ENCODE data around the gene WFIKKN2.
"Not testable (repeated sequence)": the region's sequence is repeated elsewhere in the genome, so short reads cannot be mapped to it uniquely, and the experiment has no call there.

WFIKKN2 gene, protein sequence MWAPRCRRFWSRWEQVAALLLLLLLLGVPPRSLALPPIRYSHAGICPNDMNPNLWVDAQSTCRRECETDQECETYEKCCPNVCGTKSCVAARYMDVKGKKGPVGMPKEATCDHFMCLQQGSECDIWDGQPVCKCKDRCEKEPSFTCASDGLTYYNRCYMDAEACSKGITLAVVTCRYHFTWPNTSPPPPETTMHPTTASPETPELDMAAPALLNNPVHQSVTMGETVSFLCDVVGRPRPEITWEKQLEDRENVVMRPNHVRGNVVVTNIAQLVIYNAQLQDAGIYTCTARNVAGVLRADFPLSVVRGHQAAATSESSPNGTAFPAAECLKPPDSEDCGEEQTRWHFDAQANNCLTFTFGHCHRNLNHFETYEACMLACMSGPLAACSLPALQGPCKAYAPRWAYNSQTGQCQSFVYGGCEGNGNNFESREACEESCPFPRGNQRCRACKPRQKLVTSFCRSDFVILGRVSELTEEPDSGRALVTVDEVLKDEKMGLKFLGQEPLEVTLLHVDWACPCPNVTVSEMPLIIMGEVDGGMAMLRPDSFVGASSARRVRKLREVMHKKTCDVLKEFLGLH

GRCh38 chr17:50835301-50836234 is at the start of gene WFIKKN2:
TSS of gene WFIKKN2 (plus strand) at chr17:50835586. CDS start at chr17:50835938, 352 bp downstream.
- DNase-seq = peak; percentile 56

DNA sequence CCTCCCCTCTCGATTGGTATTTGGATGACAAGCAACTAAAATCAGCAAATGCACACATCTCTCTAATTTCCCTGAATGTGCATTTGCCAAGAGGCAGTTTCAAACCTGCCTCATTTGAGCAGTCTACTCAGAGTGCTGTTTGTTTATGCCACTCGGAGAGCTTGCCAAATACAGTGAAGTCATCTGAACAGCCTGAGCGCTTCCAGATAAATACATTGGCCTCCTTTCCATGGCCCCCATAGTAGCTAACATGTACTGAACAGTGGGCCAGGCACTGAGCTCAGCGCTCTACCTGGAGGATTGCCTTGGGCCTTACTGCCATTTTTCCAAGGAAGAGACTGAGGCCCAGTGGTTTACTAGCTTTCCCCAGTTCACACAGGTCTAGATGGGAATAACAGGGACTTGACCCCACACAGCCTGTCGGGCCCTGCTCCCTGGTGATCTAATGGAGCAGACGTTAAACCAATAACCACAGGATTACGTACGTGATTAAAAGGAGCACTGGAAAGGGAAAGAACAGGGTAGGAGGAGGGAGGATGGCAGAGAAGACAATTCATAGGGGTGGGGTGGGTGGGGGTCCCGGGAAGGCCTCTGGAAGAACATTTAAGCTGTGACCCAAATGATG is 49.3 kb upstream of the WFIKKN2 start:
- DNase-seq = no peak

DNA sequence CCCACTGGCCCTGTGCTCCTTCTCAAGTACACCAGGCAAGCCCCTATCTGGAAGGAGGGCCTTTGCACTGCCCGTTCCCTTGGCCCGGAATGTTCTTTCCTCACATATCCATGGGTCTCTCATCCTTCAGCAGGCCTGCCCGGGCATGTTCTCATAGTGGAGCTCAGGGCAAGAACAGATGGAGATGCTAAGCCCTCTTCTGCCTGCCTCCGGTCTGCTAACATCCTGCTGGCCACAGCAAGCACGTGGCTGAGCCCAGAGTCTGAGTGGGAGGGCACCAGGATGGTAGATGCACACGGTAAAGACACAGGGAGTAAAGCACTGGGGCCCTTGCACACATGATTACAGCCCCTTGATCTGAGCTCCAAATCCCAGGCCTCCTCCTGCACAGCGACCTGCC is 48.3 kb upstream of the WFIKKN2 start:
- no peak for DNase-seq

- DNase-seq = no peak
Observed at GRCh38 chr17:50790618-50791017, 44.8 kb upstream of the WFIKKN2 start.

GRCh38 chr17:50792132-50792531 is 43.3 kb upstream of the WFIKKN2 start:
- DNase-seq = no peak

GRCh38 chr17:50793007-50793406 is 42.4 kb upstream of the WFIKKN2 start:
- DNase-seq = no peak

DNA sequence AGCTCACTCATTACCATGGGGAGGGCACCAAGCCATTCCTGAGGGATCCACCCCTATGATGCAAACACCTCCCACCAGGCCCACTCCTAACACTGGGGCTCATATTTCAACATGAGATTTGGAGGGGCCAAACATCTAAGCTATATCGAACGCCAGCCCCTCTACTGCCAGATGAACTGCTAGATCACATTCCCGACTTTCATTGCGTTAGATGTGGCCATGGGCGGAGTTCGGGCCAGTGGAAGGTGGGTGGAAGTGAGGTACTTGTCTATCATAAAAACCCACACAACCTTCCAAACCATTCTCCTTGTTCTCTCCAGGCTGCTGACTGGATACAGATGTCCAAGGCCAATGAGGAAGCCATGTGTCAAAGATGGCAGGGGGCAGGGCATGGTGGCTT is 41.0 kb upstream of the WFIKKN2 start:
- no peak for DNase-seq

- DNase-seq = peak; percentile 24
Observed at GRCh38 chr17:50797135-50797810, 38.1 kb upstream of the WFIKKN2 start.

- DNase-seq = peak; percentile 24
Observed at GRCh38 chr17:50798424-50799288, 36.7 kb upstream of the WFIKKN2 start.

DNA sequence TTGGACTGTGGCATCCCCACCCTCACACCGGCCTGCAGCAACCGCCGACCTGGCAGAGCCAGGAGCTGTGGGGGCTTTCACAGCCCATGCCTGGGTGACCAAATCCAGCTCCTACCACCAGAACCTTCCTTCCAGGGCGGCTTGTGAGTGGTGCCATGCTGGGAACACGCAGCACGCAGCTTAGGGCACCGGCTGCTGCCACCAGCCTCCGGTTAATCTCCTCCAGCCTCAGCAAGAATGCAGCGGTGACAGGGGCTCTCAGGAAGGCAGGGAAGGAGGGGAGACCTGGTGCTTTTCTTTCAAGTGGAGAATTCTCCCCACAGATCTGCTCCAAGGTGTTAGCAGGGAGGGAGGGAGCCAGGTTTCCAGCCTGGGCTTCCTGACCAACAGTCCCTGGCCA is 35.8 kb upstream of the WFIKKN2 start:
- DNase-seq = peak; percentile 29

GRCh38 chr17:50800196-50800700 is 35.1 kb upstream of the WFIKKN2 start:
- DNase-seq = no peak

DNA sequence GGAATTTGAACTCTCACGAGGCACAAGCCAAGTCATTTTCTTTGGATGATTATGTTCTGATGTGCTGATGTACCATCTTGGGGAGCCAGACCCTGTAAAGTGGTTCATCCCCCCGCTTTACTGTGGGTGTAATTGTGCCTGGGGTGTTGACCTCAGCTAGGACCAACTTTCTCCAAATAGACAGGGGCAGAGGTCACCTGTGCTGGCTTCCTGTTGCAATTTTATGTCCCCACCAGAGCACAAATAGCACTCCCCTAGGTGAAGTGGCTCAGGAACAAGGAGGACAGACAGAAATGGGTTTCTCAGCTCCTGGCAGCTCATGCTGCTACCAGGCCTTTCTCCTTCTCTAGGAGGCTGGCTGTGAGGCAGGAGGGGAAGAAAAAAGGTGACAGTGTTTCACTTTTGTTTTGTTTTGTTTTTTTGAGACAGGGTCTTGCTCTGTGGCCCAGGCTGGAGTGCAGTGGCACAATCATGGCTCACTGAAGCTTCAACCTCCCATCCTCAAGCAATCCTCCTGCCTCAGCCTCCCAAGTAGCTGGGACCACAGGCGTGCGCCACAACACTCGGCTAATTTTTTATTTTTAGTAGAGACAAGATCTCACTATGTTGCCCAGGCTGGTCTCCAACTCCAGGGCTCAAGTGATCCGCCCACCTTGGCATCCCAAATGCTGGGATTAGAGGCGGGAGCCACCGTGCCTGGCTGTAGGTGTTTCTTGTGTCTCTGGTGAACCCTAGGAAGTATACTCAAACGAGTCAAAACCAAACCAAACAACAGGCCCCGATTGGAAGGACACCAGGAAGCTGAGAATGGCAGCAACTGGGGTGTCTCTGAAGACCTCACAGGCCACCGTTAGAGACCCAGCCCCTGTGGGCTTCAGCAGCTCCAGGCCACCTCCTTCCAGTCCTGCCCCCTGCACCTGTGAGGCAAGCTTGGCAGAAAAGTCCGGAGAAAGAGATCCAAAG is 32.5 kb upstream of the WFIKKN2 start:
- DNase-seq = no peak

DNA sequence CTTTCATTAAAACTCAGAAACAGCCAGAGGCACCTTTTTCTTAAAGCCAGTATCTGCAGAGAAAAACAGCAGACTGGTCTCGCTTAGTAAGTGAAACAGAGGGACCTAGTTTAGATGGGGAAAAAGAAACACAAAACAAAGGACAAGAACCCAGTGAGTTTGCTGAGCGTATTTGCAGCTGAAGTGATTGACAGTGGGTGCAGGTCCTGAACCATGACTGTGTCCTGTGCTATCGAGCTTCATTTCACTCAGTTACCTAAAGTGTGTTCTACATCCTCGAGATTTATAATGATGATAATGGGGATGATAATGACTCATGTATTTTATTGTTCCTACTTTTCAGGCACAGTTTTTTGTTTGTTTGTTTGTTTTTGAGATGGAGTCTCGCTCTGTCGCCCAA is 31.7 kb upstream of the WFIKKN2 start:
- no peak for DNase-seq

DNA sequence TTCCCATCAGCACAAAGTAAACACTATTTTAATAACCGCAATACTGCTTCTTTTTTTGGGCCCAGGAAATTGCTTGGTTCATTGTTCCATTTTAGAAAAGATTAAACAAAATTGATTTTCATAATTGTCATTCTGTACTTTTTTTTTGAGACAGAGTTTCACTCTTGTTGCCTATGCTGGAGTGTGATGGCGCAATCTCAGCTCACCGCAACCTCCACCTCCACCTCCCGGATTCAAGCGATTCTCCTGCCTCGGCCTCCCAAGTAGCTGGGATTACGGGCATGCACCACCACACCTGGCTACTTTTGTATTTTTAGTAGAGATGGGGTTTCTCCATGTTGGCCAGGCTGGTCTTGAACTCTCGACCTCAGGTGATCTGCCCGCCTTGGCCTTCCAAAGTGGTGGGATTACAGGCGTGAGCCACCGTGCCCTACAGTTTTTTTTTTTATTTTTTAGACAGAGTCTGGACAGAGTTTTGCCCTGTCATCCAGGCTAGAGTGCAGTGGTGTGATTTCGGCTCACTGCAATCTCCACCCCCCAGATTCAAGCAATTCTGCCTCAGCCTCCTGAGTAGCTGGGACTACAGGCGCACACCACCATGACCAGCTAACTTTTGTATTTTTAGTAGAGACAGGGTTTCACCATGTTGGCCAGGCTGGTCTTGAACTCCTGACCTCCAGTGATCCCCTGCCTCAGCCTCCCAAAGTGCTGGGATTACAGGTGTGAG is 30.5 kb upstream of the WFIKKN2 start:
- DNase-seq = not testable (repeated sequence)

GRCh38 chr17:50805486-50805885 is 29.9 kb upstream of the WFIKKN2 start:
- no peak for DNase-seq

- DNase-seq = no peak
Observed at GRCh38 chr17:50806141-50806643, 29.2 kb upstream of the WFIKKN2 start.

DNA sequence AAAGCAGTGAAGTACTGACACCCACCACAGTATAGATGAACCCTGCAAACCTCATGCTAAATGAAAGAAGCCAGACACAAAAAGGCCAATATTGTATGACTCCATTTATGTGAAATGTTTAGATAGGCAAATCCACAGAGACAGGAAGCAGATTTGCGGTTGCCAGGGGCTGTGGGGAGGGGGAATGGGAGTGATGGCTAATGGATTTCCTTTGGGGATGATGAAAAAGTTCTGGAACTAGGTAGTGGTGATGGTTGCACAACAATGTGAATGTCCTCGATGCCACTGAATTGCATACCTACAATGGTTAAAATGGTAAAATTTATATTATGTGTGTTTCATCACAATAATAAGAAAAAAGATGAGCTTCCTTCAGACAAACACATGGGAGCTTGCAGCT is 28.4 kb upstream of the WFIKKN2 start:
- DNase-seq = no peak

DNA sequence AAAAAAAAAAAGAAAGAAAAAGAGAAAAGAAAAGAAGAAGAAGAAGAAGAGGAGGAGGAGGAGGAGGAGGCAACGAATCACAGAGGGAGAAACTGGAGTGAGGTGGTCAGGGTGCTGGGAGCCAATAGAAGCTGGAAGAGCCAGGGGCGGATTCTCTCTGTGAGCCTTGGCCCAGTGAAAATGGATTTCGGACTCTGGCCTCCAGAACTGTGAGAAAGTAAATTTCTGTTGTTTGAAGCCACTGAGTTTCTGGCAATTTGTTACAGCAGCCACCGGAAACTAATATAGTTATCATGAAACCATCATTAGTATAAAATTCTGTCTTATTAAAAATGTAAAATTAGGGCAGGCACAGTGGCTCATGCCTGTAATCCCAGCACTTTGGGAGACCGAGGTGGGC is 27.7 kb upstream of the WFIKKN2 start:
- no peak for DNase-seq

- no peak for DNase-seq
Observed at GRCh38 chr17:50808413-50808812, 27.0 kb upstream of the WFIKKN2 start.
